Measurements from ENCODE around the gene CDC42BPA. TPM values are rescaled to one million over a fixed set of nuclear protein-coding genes. Genes with fewer than 3 reads are reported as not detected.

Gene CDC42BPA
- total RNA-seq, 1 experiment from 2014 or later = 32.0 TPM

GRCh38 chr1:227185291-227185690, 133.0 kb downstream of the CDC42BPA start:
- TF ChIP-seq EZH2 (IDR thresholded peaks at IDR 0.05; ENCODE audit: low read length, unreplicated experiment) (no peak), CTCF (conservative IDR thresholded peaks at IDR 0.05; ENCODE audit: low read depth, low read length) (no peak)
- no peak overlapping the region for H2AFZ ChIP-seq (ENCODE audit: low read length)
- no peaks in the 10 kb centered on the region for H4K20me1 ChIP-seq (ENCODE audit: low read length)
- CTCF ChIA-PET = no interaction called here
- DNase-seq (no peak), ATAC-seq (no peak)
- H3K9me3 ChIP-seq (ENCODE audit: low read length) = no peaks in the 10 kb centered on the region
- no peak overlapping the region for H3K27ac ChIP-seq (ENCODE audit: low read length)
- H3K36me3 ChIP-seq (ENCODE audit: low read depth, low read length) = no peaks in the 10 kb centered on the region
- H3K79me2 ChIP-seq (ENCODE audit: low read length) = no peaks in the 10 kb centered on the region
- POLR2A ChIA-PET (ENCODE audit: unreplicated experiment) = no interaction called here
- no peaks in the 10 kb centered on the region for H3K4me1 ChIP-seq (ENCODE audit: insufficient read depth, low read length)
- no peak overlapping the region for H3K4me2 ChIP-seq (ENCODE audit: low read length)
- no peaks in the 10 kb centered on the region for H3F3A ChIP-seq (ENCODE audit: low read length, unreplicated experiment)
- no peaks in the 10 kb centered on the region for H3K27me3 ChIP-seq (ENCODE audit: low read length)
- H3K4me3 ChIP-seq (ENCODE audit: low read length) = no peak overlapping the region
- H3K9ac ChIP-seq (ENCODE audit: low read length) = no peak overlapping the region
- intact Hi-C loops (cut with micrococcal nuclease) = no loop called here
- H3K9me2 ChIP-seq (replicated peaks; ENCODE audit: low read length) = no peaks in the 10 kb centered on the region
- BruUV-seq (replicated peaks) = no TSS peak

GRCh38 chr1:227182012-227182411, 136.3 kb downstream of the CDC42BPA start:
- Histone ChIP-seq H3K27ac (ENCODE audit: low read length) (no peak overlapping the region), H3K79me2 (ENCODE audit: low read length) (no peaks in the 10 kb centered on the region), H3K27me3 (ENCODE audit: low read length) (no peaks in the 10 kb centered on the region), H3K4me2 (ENCODE audit: low read length) (no peak overlapping the region), H4K20me1 (ENCODE audit: low read length) (no peaks in the 10 kb centered on the region), H3K9me3 (ENCODE audit: low read length) (no peaks in the 10 kb centered on the region), H2AFZ (ENCODE audit: low read length) (no peak overlapping the region), H3K9me2 (replicated peaks; ENCODE audit: low read length) (no peaks in the 10 kb centered on the region), H3K36me3 (ENCODE audit: low read depth, low read length) (no peaks in the 10 kb centered on the region), H3F3A (ENCODE audit: low read length, unreplicated experiment) (no peaks in the 10 kb centered on the region), H3K4me1 (ENCODE audit: insufficient read depth, low read length) (no peaks in the 10 kb centered on the region), H3K9ac (ENCODE audit: low read length) (no peak overlapping the region), H3K4me3 (ENCODE audit: low read length) (no peak overlapping the region)
- ATAC-seq (no peak), DNase-seq (no peak)
- CTCF ChIA-PET = no interaction called here
- intact Hi-C loops (cut with micrococcal nuclease) = no loop called here
- POLR2A ChIA-PET (ENCODE audit: unreplicated experiment) = interaction anchor here (0.6 kb wide), 1 partner anchor 251 kb away, joined by 5 read pairs; no protein-coding TSS in a partner anchor
- TF ChIP-seq EZH2 (IDR thresholded peaks at IDR 0.05; ENCODE audit: low read length, unreplicated experiment) (no peak), CTCF (conservative IDR thresholded peaks at IDR 0.05; ENCODE audit: low read depth, low read length) (no peak), EZH2phosphoT487 (IDR thresholded peaks at IDR 0.05; ENCODE audit: borderline replicate concordance, low read length) (no peak)
- BruUV-seq (replicated peaks) = no TSS peak

- POLR2A ChIA-PET (ENCODE audit: unreplicated experiment) = interaction anchor here (0.5 kb wide), 1 partner anchor 35 kb away, joined by 5 read pairs; no protein-coding TSS in a partner anchor
- no TSS peak for BruUV-seq (replicated peaks)
- Histone ChIP-seq H3K9me2 (replicated peaks; ENCODE audit: low read length) (no peaks in the 10 kb centered on the region), H3K4me1 (ENCODE audit: insufficient read depth, low read length) (peaks cover 13% of the 10 kb centered on the region), H4K20me1 (ENCODE audit: low read length) (no peaks in the 10 kb centered on the region), H3K9me3 (ENCODE audit: low read length) (no peaks in the 10 kb centered on the region), H3F3A (ENCODE audit: low read length, unreplicated experiment) (no peaks in the 10 kb centered on the region), H3K79me2 (ENCODE audit: low read length) (no peaks in the 10 kb centered on the region), H3K27ac (ENCODE audit: low read length) (no peak overlapping the region), H2AFZ (ENCODE audit: low read length) (no peak overlapping the region), H3K9ac (ENCODE audit: low read length) (no peak overlapping the region), H3K4me2 (ENCODE audit: low read length) (no peak overlapping the region), H3K36me3 (ENCODE audit: low read depth, low read length) (no peaks in the 10 kb centered on the region), H3K4me3 (ENCODE audit: low read length) (no peak overlapping the region), H3K27me3 (ENCODE audit: low read length) (no peaks in the 10 kb centered on the region)
- TF ChIP-seq EZH2phosphoT487 (IDR thresholded peaks at IDR 0.05; ENCODE audit: borderline replicate concordance, low read length) (no peak), EZH2 (IDR thresholded peaks at IDR 0.05; ENCODE audit: low read length, unreplicated experiment) (no peak), CTCF (conservative IDR thresholded peaks at IDR 0.05; ENCODE audit: low read depth, low read length) (no peak)
- DNase-seq = no peak
- intact Hi-C loops (cut with micrococcal nuclease) = no loop called here
- no peak for ATAC-seq
- CTCF ChIA-PET = no interaction called here
Measured at GRCh38 chr1:227175611-227176010, 142.7 kb downstream of the CDC42BPA start.
